RWPE2 (cell line): ENCODE results near the gene FBXO9.

ENCODE experiments used
- ATAC-seq: fragments of 200-7000 bp; cut with Tn5 transposase; 3 replicates; pipeline ENCODE4 v1.9.1; 2021; ENCODE audit warnings: low read depth
- DNase-seq: peaks from one replicate; pipeline ENCODE4 v3.0.0-alpha.2; 2020; ENCODE audit warnings: low spot score
- H3K27ac ChIP-seq: fragments of 450-650 bp; 2 replicates; pipeline ENCODE4 v1.5.1; 2017; ENCODE audit warnings: mild to moderate bottlenecking; ENCODE audit not compliant: poor library complexity, severe bottlenecking
- H3K27me3 ChIP-seq: fragments of 250-450 bp; sonication (Bioruptor Pico); 2 replicates; pipeline ENCODE4 v1.5.1; 2021; ENCODE audit warnings: mild to moderate bottlenecking, moderate library complexity; ENCODE audit not compliant: insufficient read depth, poor library complexity, severe bottlenecking
- H3K36me3 ChIP-seq: fragments of 250-450 bp; sonication (Bioruptor Pico); 2 replicates; pipeline ENCODE4 v1.5.1; 2020; ENCODE audit warnings: low read depth, mild to moderate bottlenecking, moderate library complexity
- H3K4me1 ChIP-seq: fragments of 250-450 bp; sonication (Bioruptor Pico); 2 replicates; pipeline ENCODE4 v1.5.1; 2021; ENCODE audit warnings: mild to moderate bottlenecking, moderate library complexity; ENCODE audit not compliant: insufficient read depth, poor library complexity, severe bottlenecking
- H3K4me3 ChIP-seq: fragments of 250-450 bp; sonication (Bioruptor Pico); 2 replicates; pipeline ENCODE4 v1.5.1; 2021; ENCODE audit warnings: mild to moderate bottlenecking, moderate library complexity; ENCODE audit not compliant: severe bottlenecking
- H3K9me3 ChIP-seq: fragments of 250-450 bp; sonication (Bioruptor Pico); 2 replicates; pipeline ENCODE4 v1.5.1; 2021; ENCODE audit warnings: mild to moderate bottlenecking, moderate library complexity; ENCODE audit not compliant: severe bottlenecking
- TF ChIP-seq, protein P1 (sequence below): fragments of 450-650 bp; IDR thresholded peaks from one replicate; pipeline ENCODE4 v1.5.1; 2017; ENCODE audit warnings: mild to moderate bottlenecking, moderate library complexity; ENCODE audit not compliant: poor library complexity, severe bottlenecking

FBXO9 gene

DNA sequence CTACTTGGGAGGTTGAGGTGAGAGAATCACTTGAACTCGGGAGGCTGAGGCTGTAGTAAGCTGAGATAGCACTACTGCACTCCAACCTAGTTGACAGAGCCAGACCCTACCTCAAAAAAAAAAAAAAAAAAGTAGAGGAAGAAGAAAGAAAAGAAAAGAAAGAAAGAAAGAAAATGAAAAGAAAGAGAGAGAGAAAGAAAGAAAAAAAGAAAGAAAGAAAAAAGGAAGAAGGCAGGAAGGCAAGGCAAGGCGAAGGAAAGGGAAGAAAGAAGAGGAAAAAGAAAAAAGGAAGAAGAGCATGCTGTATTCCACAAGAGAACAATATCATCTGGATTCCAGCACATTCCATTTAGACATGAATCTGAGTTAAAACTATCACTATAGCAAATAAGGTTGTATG, 79.6 kb downstream of the FBXO9 start:
- ATAC-seq, result no peak
- no peak for DNase-seq
- no peaks in the 10 kb centered on the region for H3K9me3 ChIP-seq
- H3K4me1 ChIP-seq, result no peaks in the 10 kb centered on the region
- H3K27me3 ChIP-seq, result no peaks in the 10 kb centered on the region
- H3K27ac ChIP-seq, result no peak overlapping the region
- no peaks in the 10 kb centered on the region for H3K36me3 ChIP-seq
- no peak overlapping the region for H3K4me3 ChIP-seq
- TF ChIP-seq, protein P1, sequence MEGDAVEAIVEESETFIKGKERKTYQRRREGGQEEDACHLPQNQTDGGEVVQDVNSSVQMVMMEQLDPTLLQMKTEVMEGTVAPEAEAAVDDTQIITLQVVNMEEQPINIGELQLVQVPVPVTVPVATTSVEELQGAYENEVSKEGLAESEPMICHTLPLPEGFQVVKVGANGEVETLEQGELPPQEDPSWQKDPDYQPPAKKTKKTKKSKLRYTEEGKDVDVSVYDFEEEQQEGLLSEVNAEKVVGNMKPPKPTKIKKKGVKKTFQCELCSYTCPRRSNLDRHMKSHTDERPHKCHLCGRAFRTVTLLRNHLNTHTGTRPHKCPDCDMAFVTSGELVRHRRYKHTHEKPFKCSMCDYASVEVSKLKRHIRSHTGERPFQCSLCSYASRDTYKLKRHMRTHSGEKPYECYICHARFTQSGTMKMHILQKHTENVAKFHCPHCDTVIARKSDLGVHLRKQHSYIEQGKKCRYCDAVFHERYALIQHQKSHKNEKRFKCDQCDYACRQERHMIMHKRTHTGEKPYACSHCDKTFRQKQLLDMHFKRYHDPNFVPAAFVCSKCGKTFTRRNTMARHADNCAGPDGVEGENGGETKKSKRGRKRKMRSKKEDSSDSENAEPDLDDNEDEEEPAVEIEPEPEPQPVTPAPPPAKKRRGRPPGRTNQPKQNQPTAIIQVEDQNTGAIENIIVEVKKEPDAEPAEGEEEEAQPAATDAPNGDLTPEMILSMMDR, result no peak

- Histone ChIP-seq H3K27me3 (no peaks in the 10 kb centered on the region), H3K4me1 (no peaks in the 10 kb centered on the region), H3K36me3 (no peaks in the 10 kb centered on the region), H3K27ac (no peak within 1 kb of the TSS), H3K4me3 (no peak within 1 kb of the TSS), H3K9me3 (no peaks in the 10 kb centered on the region)
- TF ChIP-seq, protein P1, result no peak
- DNase-seq, result no peak
- no peak for ATAC-seq
These were observed 83.5 kb downstream of the FBXO9 start, which contains the start of gene GCM1 for GRCh38 chr6:53148684-53149083. Gene GCM1, minus strand, starts transcription at chr6:53148841. Its CDS starts 3,209 bp downstream, at chr6:53145632.
